ENCODE data around the gene NUP93. TPM values are rescaled to one million over a fixed set of nuclear protein-coding genes. Genes with fewer than 3 reads are reported as not detected.

NUP93 gene
- polyA plus RNA-seq, 1 donor from 2014 or later: 237 TPM

- Histone ChIP-seq H3K36me3 (ENCODE audit: insufficient read depth, low read length) (no peaks in the 10 kb centered on the region), H2AFZ (ENCODE audit: low read depth, low read length) (no peak overlapping the region), H3K79me2 (replicated peaks; ENCODE audit: insufficient read depth, low read length) (no peaks in the 10 kb centered on the region), H3K27me3 (ENCODE audit: insufficient read depth, low read depth, low read length) (peaks cover 26% of the 10 kb centered on the region), H3K9me3 (ENCODE audit: low read length) (no peaks in the 10 kb centered on the region), H3K27ac (ENCODE audit: low read length) (no peak overlapping the region), H3F3A (ENCODE audit: insufficient read depth, low read length, poor library complexity, severe bottlenecking) (no peaks in the 10 kb centered on the region), H4K20me1 (ENCODE audit: insufficient read depth) (no peaks in the 10 kb centered on the region), H3K4me3 (ENCODE audit: low read length) (no peak overlapping the region), H3K4me2 (ENCODE audit: low read length) (no peak overlapping the region), H3K9me2 (ENCODE audit: insufficient read depth, low read length) (no peaks in the 10 kb centered on the region), H3K9ac (ENCODE audit: low read length) (no peak overlapping the region)
- TF ChIP-seq POLR2AphosphoS5 (IDR thresholded peaks at IDR 0.05) (no peak), EP300 (conservative IDR thresholded peaks at IDR 0.05; ENCODE audit: poor library complexity, severe bottlenecking) (no peak), TAF1 (IDR thresholded peaks at IDR 0.05; ENCODE audit: low read depth) (no peak), EZH2 (IDR thresholded peaks at IDR 0.05; ENCODE audit: borderline replicate concordance, insufficient read depth, low read length, poor library complexity, severe bottlenecking) (no peak), CTCF (IDR thresholded peaks at IDR 0.05; ENCODE audit: poor library complexity, severe bottlenecking) (no peak), RAD21 (conservative IDR thresholded peaks at IDR 0.05) (no peak), MXI1 (conservative IDR thresholded peaks at IDR 0.05; ENCODE audit: poor library complexity, severe bottlenecking) (no peak), REST (IDR thresholded peaks at IDR 0.05; ENCODE audit: borderline replicate concordance) (no peak), SMC3 (conservative IDR thresholded peaks at IDR 0.05; ENCODE audit: poor library complexity) (no peak)
Measured at GRCh38 chr16:56684256-56684925, 45.5 kb upstream of the NUP93 start.

GRCh38 chr16:56684926-56685590, 44.9 kb upstream of the NUP93 start:
- H3K27ac ChIP-seq (ENCODE audit: low read length): no peak overlapping the region

More at GRCh38 chr16:56684926-56685590, 44.9 kb upstream of the NUP93 start:
- no peak for TF ChIP-seq SMC3 (conservative IDR thresholded peaks at IDR 0.05; ENCODE audit: poor library complexity)
- TF ChIP-seq TAF1 (IDR thresholded peaks at IDR 0.05; ENCODE audit: low read depth): no peak
- no peak for TF ChIP-seq RAD21 (conservative IDR thresholded peaks at IDR 0.05)
- TF ChIP-seq REST (IDR thresholded peaks at IDR 0.05; ENCODE audit: borderline replicate concordance): no peak
- no peak for TF ChIP-seq CTCF (IDR thresholded peaks at IDR 0.05; ENCODE audit: poor library complexity, severe bottlenecking)
- no peak for TF ChIP-seq POLR2AphosphoS5 (IDR thresholded peaks at IDR 0.05)
- no peak for TF ChIP-seq MXI1 (conservative IDR thresholded peaks at IDR 0.05; ENCODE audit: poor library complexity, severe bottlenecking)
- TF ChIP-seq EZH2 (IDR thresholded peaks at IDR 0.05; ENCODE audit: borderline replicate concordance, insufficient read depth, low read length, poor library complexity, severe bottlenecking): no peak
- TF ChIP-seq EP300 (conservative IDR thresholded peaks at IDR 0.05; ENCODE audit: poor library complexity, severe bottlenecking): no peak
- no peaks in the 10 kb centered on the region for H3K9me2 ChIP-seq (ENCODE audit: insufficient read depth, low read length)
- no peak overlapping the region for H3K4me2 ChIP-seq (ENCODE audit: low read length)
- no peak overlapping the region for H2AFZ ChIP-seq (ENCODE audit: low read depth, low read length)
- H3K27me3 ChIP-seq (ENCODE audit: insufficient read depth, low read depth, low read length): peaks cover 26% of the 10 kb centered on the region
- no peak overlapping the region for H3K4me3 ChIP-seq (ENCODE audit: low read length)
- no peak overlapping the region for H3K9ac ChIP-seq (ENCODE audit: low read length)
- no peaks in the 10 kb centered on the region for H3K9me3 ChIP-seq (ENCODE audit: low read length)
- H3F3A ChIP-seq (ENCODE audit: insufficient read depth, low read length, poor library complexity, severe bottlenecking): no peaks in the 10 kb centered on the region
- H3K36me3 ChIP-seq (ENCODE audit: insufficient read depth, low read length): no peaks in the 10 kb centered on the region
- no peaks in the 10 kb centered on the region for H4K20me1 ChIP-seq (ENCODE audit: insufficient read depth)
- no peaks in the 10 kb centered on the region for H3K79me2 ChIP-seq (replicated peaks; ENCODE audit: insufficient read depth, low read length)
